BLaER1 (cell line): Measurements from ENCODE around the gene FAM193B.

Experiments used
- H3K27ac ChIP-seq: shearing (Covaris generic); formaldehyde crosslinking; 2 replicates; pipeline ENCODE4 v1.8.1; 2022
- H3K27me3 ChIP-seq: shearing (Covaris generic); formaldehyde crosslinking; 2 replicates; pipeline ENCODE4 v1.8.1; 2022
- H3K36me3 ChIP-seq: shearing (Covaris generic); formaldehyde crosslinking; 2 replicates; pipeline ENCODE4 v1.8.1; 2022
- H3K4me1 ChIP-seq: shearing (Covaris generic); formaldehyde crosslinking; 2 replicates; pipeline ENCODE4 v1.8.1; 2022
- H3K4me2 ChIP-seq: shearing (Covaris generic); formaldehyde crosslinking; 2 replicates; pipeline ENCODE4 v1.8.1; 2022
- H3K4me3 ChIP-seq: shearing (Covaris generic); formaldehyde crosslinking; 2 replicates; pipeline ENCODE4 v1.8.1; 2022
- H3K9ac ChIP-seq: shearing (Covaris generic); formaldehyde crosslinking; 2 replicates; pipeline ENCODE4 v1.8.1; 2022
- H3K9me3 ChIP-seq: shearing (Covaris generic); formaldehyde crosslinking; 2 replicates; pipeline ENCODE4 v1.8.1; 2022
- H4K20me1 ChIP-seq: shearing (Covaris generic); formaldehyde crosslinking; 2 replicates; pipeline ENCODE4 v1.8.1; 2022
- Cebpa-rat ChIP-seq: shearing (Covaris generic); IDR thresholded peaks from 2 replicates; pipeline ENCODE4 v1.8.1; 2022

The FAM193B gene

DNA sequence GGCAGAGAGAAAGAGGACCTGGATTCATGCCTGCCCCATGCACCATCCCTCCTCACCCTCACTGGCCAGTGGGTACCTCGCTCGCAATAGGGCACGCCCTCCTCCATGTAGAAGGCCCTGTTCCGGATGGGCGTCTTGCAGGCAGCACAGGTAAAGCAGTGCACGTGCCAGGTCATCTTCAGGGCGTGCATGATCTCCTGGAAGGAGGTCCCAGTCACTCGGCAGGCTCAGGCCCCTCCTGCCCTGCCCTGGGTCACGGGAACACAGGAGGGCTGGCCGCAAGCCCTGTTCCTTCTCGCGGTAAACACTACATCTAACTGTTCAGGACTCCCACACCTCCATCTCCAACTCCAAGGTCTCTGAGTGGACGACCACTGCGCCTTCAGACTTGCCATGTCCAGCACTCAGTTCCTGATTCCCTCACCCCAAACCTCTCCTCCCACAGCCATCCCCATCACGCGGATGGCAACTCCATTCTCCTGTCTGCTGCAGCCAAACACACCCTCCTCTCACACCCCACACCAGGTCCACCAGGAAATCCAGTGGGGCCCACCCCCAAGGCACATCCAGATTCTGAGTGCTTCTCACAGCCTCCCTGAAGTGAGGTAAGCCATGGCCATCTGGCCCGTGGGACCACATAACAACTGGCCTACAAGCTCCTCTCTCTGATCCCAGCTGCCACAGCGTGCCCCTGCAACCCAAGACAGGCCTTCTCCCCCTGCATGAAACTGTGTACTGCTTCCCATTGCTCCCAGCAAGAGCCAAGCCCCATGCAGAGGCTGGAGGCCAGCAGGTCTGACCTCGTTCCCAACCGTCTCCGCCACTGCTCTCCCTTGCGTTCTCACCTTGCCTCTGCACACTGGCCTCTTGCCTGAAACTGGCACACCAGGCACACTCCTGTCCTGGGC is 70.1 kb downstream of the FAM193B start:
- no peak for TF ChIP-seq Cebpa-rat
- Histone ChIP-seq H3K9ac (no peak overlapping the region), H3K36me3 (peaks cover 79% of the 10 kb centered on the region), H3K9me3 (no peaks in the 10 kb centered on the region), H3K4me3 (no peak overlapping the region), H3K27me3 (no peaks in the 10 kb centered on the region), H3K27ac (peak overlapping the region; percentile 19; the same call in 1 of the 2 replicates), H3K4me1 (peaks cover 35% of the 10 kb centered on the region), H3K4me2 (no peak overlapping the region), H4K20me1 (peaks cover 25% of the 10 kb centered on the region)

DNA sequence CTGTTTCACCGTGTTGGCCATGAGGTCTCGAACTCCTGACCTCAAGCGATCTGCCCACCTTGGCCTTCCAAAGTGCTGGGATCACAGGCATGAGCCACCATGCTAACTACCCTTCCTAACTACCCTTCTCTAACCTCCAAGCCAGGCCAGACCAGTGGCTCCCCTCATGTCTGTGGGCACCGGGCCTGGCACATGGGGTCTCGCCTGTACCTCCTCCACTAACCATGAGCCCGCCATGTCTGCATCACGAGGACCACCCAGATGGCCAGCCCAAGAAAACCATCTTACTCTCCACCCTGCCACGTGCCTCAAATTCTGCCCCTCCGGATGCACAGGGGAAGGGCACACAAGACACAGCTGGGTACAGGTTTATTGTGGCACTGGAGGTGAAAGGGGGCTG is 71.3 kb downstream of the FAM193B start:
- H3K27ac ChIP-seq = no peak overlapping the region
- H3K4me2 ChIP-seq = no peak overlapping the region
- no peak overlapping the region for H3K9ac ChIP-seq
- no peaks in the 10 kb centered on the region for H3K9me3 ChIP-seq
- peaks cover 35% of the 10 kb centered on the region for H3K4me1 ChIP-seq
- H3K36me3 ChIP-seq = peaks cover 68% of the 10 kb centered on the region
- H3K27me3 ChIP-seq = no peaks in the 10 kb centered on the region
- 0 out of 2 replicates have a peak, but pooled peaks cover 17% of the 10 kb centered on the region for H4K20me1 ChIP-seq
- no peak for TF ChIP-seq Cebpa-rat
- no peak overlapping the region for H3K4me3 ChIP-seq

DNA sequence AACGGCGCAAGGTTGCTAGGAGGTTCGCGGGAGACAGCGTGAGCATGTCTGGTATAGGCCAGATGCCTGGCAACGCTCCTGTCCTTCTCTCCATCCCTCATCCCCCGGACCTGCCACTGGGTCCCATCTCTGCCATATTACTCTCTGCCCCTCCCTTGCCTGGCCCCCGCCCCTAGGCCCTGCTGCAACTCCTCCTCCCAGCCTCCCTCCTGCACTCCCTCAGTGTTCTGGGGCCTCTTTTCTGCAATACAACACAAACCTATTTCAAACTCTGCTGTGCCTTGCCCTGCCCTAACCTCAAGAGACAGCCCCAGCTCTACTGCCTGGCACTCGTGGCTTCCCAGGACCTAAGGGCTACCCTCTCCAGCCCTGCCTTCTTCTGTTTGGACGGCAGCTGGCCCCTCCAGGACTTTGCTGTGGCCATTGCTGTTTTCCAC is 72.0 kb downstream of the FAM193B start:
- H3K36me3 ChIP-seq = peaks cover 61% of the 10 kb centered on the region
- TF ChIP-seq Cebpa-rat = no peak
- H3K27ac ChIP-seq = no peak overlapping the region
- H3K27me3 ChIP-seq = no peaks in the 10 kb centered on the region
- no peak overlapping the region for H3K9ac ChIP-seq
- H3K4me3 ChIP-seq = no peak overlapping the region
- peaks cover 41% of the 10 kb centered on the region for H3K4me1 ChIP-seq
- H3K4me2 ChIP-seq = no peak overlapping the region
- 0 out of 2 replicates have a peak, but pooled peaks cover 11% of the 10 kb centered on the region for H4K20me1 ChIP-seq
- H3K9me3 ChIP-seq = no peaks in the 10 kb centered on the region

DNA sequence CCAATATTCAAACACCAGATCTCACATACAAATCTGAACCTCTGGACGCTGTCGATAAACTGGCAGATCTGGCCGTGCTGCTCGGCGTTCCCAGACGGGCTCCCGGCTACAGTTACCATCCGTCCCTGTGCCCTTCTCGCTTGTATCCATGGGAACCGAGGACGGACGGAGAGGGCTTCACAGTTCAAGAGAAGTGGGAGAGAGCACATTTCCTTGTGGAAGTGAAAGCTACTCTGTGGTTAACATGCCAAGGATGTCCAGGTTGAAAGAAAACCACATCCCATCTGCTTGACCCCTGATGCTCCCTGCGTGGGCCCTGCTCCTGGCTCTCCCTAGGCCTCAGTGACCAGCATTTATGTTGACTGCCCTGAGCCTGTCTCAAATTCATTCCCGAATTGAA is 74.6 kb downstream of the FAM193B start:
- Histone ChIP-seq H3K27ac (peak overlapping the region; percentile 80), H3K4me3 (no peak overlapping the region), H3K9ac (peak overlapping the region; percentile 61), H3K27me3 (no peaks in the 10 kb centered on the region), H3K36me3 (peaks cover 37% of the 10 kb centered on the region), H3K4me2 (peak overlapping the region; percentile 77), H4K20me1 (0 out of 2 replicates have a peak, but pooled peaks cover 10% of the 10 kb centered on the region), H3K9me3 (no peaks in the 10 kb centered on the region), H3K4me1 (peaks cover 52% of the 10 kb centered on the region)
- TF ChIP-seq Cebpa-rat = no peak

DNA sequence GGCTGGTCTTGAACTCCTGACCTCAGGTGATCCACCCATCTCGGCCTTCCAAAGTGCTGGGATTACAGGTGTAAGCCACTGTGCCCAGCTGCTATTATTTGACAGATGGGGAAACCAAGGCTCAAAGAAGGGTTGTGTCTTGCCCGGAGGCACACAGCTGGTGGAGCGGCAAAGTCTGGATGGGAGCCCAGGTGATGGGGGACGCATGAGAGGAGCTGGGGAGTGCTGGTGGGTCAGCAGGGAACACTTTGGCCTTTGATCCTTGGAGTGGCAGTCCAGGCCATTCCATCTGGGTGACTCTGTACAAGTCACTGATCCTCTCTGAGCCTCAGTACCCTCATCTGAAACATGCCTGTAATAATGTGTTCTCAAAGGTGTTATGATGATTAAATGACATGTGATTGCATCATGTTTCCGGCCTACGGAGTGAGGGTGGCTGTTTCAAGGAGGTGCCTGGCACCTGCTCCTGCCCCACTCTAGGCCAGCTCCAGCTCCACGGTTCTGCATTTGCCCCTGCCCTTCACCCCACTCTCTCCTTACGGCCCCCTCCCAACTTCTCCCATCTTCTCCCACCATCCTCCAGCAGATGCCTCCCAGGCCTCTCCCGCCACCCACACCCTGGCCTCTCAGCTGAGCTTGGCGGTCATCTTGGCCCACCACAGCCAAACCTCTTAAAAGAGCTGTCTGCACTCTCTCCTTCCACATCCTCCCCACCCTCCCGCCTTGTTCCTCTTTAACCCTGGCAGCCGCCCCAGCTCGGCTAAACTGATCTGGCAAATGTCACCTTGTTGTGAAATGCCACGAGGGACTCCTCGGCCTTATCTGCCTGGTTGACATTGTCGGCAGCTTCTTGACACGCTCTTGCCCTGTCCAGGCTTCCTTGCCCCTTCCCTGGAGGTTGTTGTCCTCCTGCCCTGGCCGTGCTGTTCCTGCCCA is 75.4 kb downstream of the FAM193B start:
- Histone ChIP-seq H3K27me3 (no peaks in the 10 kb centered on the region), H4K20me1 (0 out of 2 replicates have a peak, but pooled peaks cover 10% of the 10 kb centered on the region), H3K27ac (peak overlapping the region; percentile 80), H3K9me3 (no peaks in the 10 kb centered on the region), H3K36me3 (peaks cover 29% of the 10 kb centered on the region), H3K4me1 (peaks cover 60% of the 10 kb centered on the region), H3K4me2 (peak overlapping the region; percentile 77), H3K9ac (peak overlapping the region; percentile 61), H3K4me3 (no peak overlapping the region)
- TF ChIP-seq Cebpa-rat = peak; percentile 56; the same call in 1 of the 2 replicates

DNA sequence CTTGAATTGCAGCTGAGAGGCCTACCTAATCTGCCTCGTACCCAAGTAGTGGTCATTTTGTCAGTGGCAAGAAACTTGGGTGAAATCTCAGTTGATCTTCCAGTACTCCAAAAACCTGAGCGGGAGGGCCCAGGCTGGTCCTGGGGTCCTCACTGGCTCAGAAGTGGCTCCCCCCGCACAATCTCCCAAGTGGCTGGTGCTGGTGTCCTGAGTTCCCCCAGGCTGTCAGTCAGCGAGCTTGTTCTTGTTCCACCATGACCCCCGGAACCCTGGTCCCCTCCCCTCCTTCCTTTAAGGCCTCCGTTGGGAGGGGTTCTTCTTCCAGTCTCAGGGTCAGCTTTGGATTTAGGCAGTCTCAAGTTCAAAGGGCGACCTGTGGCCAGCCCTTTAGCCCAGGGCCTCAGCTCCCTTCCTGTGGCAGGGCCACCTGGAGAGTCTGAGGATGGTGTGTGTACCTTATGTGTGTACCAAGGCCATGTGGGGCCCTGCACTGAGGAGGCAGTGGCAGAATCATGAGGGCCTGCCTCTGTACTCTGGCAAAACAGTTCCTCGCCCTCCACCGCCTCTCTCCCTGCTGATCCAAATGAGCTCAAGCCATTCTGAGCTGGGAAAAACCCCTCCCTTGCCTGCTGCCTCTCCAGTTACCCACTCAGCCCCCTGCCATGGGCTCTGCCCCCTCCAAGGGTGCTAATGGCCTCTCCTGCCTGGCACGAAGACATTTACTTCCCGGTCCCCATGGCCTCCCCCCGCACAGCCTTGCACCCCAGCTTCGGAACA is 76.5 kb downstream of the FAM193B start:
- H3K4me2 ChIP-seq = peak overlapping the region; percentile 77
- H3K27ac ChIP-seq = peak overlapping the region; percentile 80

DNA sequence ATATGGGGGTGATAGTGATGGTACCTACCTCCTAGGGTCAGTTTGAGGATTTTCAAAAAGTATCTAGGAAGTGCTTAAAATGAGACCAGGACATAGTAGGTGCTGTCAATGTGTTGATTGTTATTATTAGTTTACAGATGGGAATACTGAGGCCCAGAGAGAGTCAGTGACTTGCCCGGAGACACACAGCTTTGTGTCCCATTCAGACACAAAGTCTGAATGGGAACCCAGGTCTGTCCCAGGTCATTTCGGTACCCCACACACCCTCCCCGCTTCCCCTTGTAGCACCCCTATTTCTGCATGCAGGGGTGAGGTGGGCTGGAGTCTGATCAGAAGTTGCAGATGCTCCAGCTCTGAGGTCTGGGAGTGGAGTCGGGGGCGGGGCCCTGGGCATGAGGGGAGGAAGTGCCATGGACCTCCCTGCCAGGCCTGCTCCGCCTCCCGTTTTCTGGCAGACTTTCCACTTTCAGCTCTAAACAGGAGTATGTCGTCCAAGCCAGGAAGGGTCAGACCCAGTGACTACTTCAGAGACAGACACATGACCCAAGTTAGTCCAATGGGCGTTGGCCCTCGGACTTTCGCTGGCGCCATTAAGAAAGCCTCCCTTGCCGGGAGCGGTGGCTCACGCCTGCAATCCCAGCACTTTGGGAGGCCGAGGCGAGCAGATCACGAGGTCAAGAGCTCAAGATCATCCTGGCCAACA is 77.7 kb downstream of the FAM193B start:
- Histone ChIP-seq H3K9ac (no peak overlapping the region), H3K4me2 (no peak overlapping the region), H3K36me3 (peaks cover 13% of the 10 kb centered on the region), H3K4me3 (no peak overlapping the region), H3K9me3 (no peaks in the 10 kb centered on the region), H3K27me3 (no peaks in the 10 kb centered on the region), H3K27ac (no peak overlapping the region), H4K20me1 (peaks cover 20% of the 10 kb centered on the region), H3K4me1 (peaks cover 69% of the 10 kb centered on the region)
- TF ChIP-seq Cebpa-rat = no peak

More for the DNA sequence above, 76.5 kb downstream of the FAM193B start:
- TF ChIP-seq Cebpa-rat = no peak
- no peak overlapping the region for H3K4me3 ChIP-seq
- 0 out of 2 replicates have a peak, but pooled peaks cover 10% of the 10 kb centered on the region for H4K20me1 ChIP-seq
- H3K27me3 ChIP-seq = no peaks in the 10 kb centered on the region
- peaks cover 62% of the 10 kb centered on the region for H3K4me1 ChIP-seq
- H3K9me3 ChIP-seq = no peaks in the 10 kb centered on the region
- peak overlapping the region; percentile 55 for H3K9ac ChIP-seq
- H3K36me3 ChIP-seq = peaks cover 18% of the 10 kb centered on the region

DNA sequence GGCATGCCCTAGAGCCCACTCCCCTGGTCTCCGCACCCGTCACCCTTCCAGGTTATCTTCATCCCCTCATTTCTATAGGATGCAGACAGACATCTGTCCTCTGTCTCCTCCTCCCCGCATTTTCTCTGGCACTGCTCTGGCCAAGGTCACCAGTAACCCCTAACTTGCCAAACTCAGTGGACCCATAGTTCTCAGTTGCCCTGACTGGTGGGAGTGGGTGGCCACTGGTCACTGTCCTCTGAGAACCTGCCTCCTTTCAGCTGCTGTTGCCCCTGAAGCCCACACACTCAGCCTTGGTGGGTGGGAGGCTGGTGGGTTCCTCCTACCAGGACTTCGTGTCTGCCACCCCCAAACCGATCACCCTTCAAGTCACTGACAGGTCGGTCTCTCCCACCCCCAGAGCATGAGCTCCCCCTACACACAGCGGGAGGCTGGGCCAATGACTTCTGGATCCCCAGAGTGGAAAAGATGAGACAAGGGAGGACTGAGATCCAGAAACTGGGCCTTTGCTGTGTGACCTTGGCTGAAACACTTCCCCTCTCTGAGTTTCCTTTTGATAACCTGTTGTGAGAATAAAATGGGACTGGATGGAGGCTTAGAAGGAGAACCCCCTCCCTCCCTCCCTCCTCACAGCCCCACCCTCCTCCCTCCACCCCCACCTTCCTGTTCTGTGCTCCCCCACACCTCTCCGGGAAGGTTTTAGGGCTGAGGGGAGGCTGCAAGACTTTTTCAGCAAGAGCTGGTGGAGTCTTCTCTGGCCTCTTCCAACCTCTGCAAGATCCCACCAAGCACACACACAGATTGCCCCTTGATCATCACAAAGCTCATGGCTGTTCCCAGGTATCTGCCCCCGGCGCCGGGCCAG is 78.6 kb downstream of the FAM193B start:
- Histone ChIP-seq H3K4me2 (peak overlapping the region; percentile 90), H3K27ac (no peak overlapping the region), H4K20me1 (peaks cover 29% of the 10 kb centered on the region), H3K27me3 (no peaks in the 10 kb centered on the region), H3K4me3 (no peak overlapping the region), H3K4me1 (peaks cover 78% of the 10 kb centered on the region), H3K36me3 (peaks cover 16% of the 10 kb centered on the region), H3K9ac (no peak overlapping the region), H3K9me3 (no peaks in the 10 kb centered on the region)
- TF ChIP-seq Cebpa-rat = no peak
